ENCODE results near the gene VDAC2. TPM values are rescaled to one million over a fixed set of nuclear protein-coding genes. Genes with fewer than 3 reads are reported as not detected.
A peak's percentile ranks its signal among the peaks of the same experiment; 100 is the strongest.
"Not testable (repeated sequence)": the region's sequence is repeated elsewhere in the genome, so short reads cannot be mapped to it uniquely, and the experiment has no call there.

Gene VDAC2
- total and polyA plus RNA-seq, 4 donors: 103 to 183 (median 114) TPM

GRCh38 chr10:75179657-75180177 lies 30.9 kb upstream of the VDAC2 start:
- ATAC-seq (ENCODE audit: low FRiP score): no peak
- H3K9me3 ChIP-seq (ENCODE audit: control insufficient read depth, low read length): no peaks in the 10 kb centered on the region
- peaks cover 1 to 5% of the 10 kb centered on the region in 2 donors for H3K4me1 ChIP-seq (ENCODE audit: control insufficient read depth in 1 of 2, insufficient read depth in 2 of 2, low read length in 2 of 2)
- no peak overlapping the region for H3K4me3 ChIP-seq (ENCODE audit: low read length in 2 of 2)
- no peak overlapping the region for H3K27ac ChIP-seq (ENCODE audit: low read depth in 1 of 2, low read length in 2 of 2)
- H3K36me3 ChIP-seq (ENCODE audit: control insufficient read depth in 1 of 2, insufficient read depth in 2 of 2, low read length in 1 of 2): no peaks in the 10 kb centered on the region
- no peaks in the 10 kb centered on the region for H3K27me3 ChIP-seq (ENCODE audit: control insufficient read depth in 1 of 2, insufficient read depth in 2 of 2, low read length in 1 of 2)
- no peak for DNase-seq
- WGBS, 2 donors: 41 to 47% methylated on average over 1 of the region's 1 CpG
- intact Hi-C loops (cut with DNase I): no loop called here

- DNase-seq (no peak), ATAC-seq (ENCODE audit: low FRiP score) (no peak)
- intact Hi-C loops (cut with DNase I): no loop called here
- H3K9me3 ChIP-seq (ENCODE audit: control insufficient read depth, low read length): no peaks in the 10 kb centered on the region
- peaks cover 0 to 5% of the 10 kb centered on the region in 2 donors for H3K4me1 ChIP-seq (ENCODE audit: control insufficient read depth in 1 of 2, insufficient read depth in 2 of 2, low read length in 2 of 2)
- H3K27ac ChIP-seq (ENCODE audit: low read depth in 1 of 2, low read length in 2 of 2): no peak overlapping the region
- 0 to 2% methylated on average over 2 of the region's 2 CpGs for WGBS, 2 donors
- no peaks in the 10 kb centered on the region for H3K27me3 ChIP-seq (ENCODE audit: control insufficient read depth in 1 of 2, insufficient read depth in 2 of 2, low read length in 1 of 2)
- no peaks in the 10 kb centered on the region for H3K36me3 ChIP-seq (ENCODE audit: control insufficient read depth in 1 of 2, insufficient read depth in 2 of 2, low read length in 1 of 2)
- H3K4me3 ChIP-seq (ENCODE audit: low read length in 2 of 2): peak overlapping the region in 1 of 2 donors; percentile 14
Measured at GRCh38 chr10:75180592-75180991, 30.0 kb upstream of the VDAC2 start.

GRCh38 chr10:75181073-75181472 lies 29.5 kb upstream of the VDAC2 start:
- intact Hi-C loops (cut with DNase I): no loop called here
- peaks cover 0 to 5% of the 10 kb centered on the region in 2 donors for H3K4me1 ChIP-seq (ENCODE audit: control insufficient read depth in 1 of 2, insufficient read depth in 2 of 2, low read length in 2 of 2)
- H3K4me3 ChIP-seq (ENCODE audit: low read length in 2 of 2): no peak overlapping the region
- 19 to 27% methylated on average over 1 of the region's 1 CpG for WGBS, 2 donors
- ATAC-seq (ENCODE audit: low FRiP score): no peak
- no peak for DNase-seq
- H3K27me3 ChIP-seq (ENCODE audit: control insufficient read depth in 1 of 2, insufficient read depth in 2 of 2, low read length in 1 of 2): no peaks in the 10 kb centered on the region
- H3K9me3 ChIP-seq (ENCODE audit: control insufficient read depth, low read length): no peaks in the 10 kb centered on the region
- peak overlapping the region in 1 of 2 donors; percentile 67 for H3K27ac ChIP-seq (ENCODE audit: low read depth in 1 of 2, low read length in 2 of 2)
- no peaks in the 10 kb centered on the region for H3K36me3 ChIP-seq (ENCODE audit: control insufficient read depth in 1 of 2, insufficient read depth in 2 of 2, low read length in 1 of 2)

- no peak overlapping the region for H3K27ac ChIP-seq (ENCODE audit: low read depth in 1 of 2, low read length in 2 of 2)
- DNase-seq (no peak), ATAC-seq (ENCODE audit: low FRiP score) (no peak)
- intact Hi-C loops (cut with DNase I): loop anchor here in 1 of 2 donors (5.0 kb wide), 1 partner anchor 46 kb away; no protein-coding TSS in a partner anchor
- H3K4me3 ChIP-seq (ENCODE audit: low read length in 2 of 2): no peak overlapping the region
- H3K36me3 ChIP-seq (ENCODE audit: control insufficient read depth in 1 of 2, insufficient read depth in 2 of 2, low read length in 1 of 2): no peaks in the 10 kb centered on the region
- H3K9me3 ChIP-seq (ENCODE audit: control insufficient read depth, low read length): no peaks in the 10 kb centered on the region
- no peaks in the 10 kb centered on the region for H3K4me1 ChIP-seq (ENCODE audit: control insufficient read depth in 1 of 2, insufficient read depth in 2 of 2, low read length in 2 of 2)
- H3K27me3 ChIP-seq (ENCODE audit: control insufficient read depth in 1 of 2, insufficient read depth in 2 of 2, low read length in 1 of 2): no peaks in the 10 kb centered on the region
- WGBS, 2 donors: 80 to 84% methylated on average over 4 of the region's 4 CpGs
Measured at GRCh38 chr10:75186310-75186709, 24.3 kb upstream of the VDAC2 start.

- ATAC-seq (ENCODE audit: low FRiP score): no peak
- Histone ChIP-seq H3K27ac (ENCODE audit: low read depth in 1 of 2, low read length in 2 of 2) (no peak overlapping the region), H3K4me1 (ENCODE audit: control insufficient read depth in 1 of 2, insufficient read depth in 2 of 2, low read length in 2 of 2) (no peaks in the 10 kb centered on the region), H3K4me3 (ENCODE audit: low read length in 2 of 2) (no peak overlapping the region), H3K27me3 (ENCODE audit: control insufficient read depth in 1 of 2, insufficient read depth in 2 of 2, low read length in 1 of 2) (no peaks in the 10 kb centered on the region), H3K9me3 (ENCODE audit: control insufficient read depth, low read length) (no peaks in the 10 kb centered on the region), H3K36me3 (ENCODE audit: control insufficient read depth in 1 of 2, insufficient read depth in 2 of 2, low read length in 1 of 2) (no peaks in the 10 kb centered on the region)
- 87% methylated on average over 3 of the region's 3 CpGs for WGBS, 2 donors
- no peak for DNase-seq
- intact Hi-C loops (cut with DNase I): loop anchor here in 1 of 2 donors (5.0 kb wide), 1 partner anchor 44 kb away; no protein-coding TSS in a partner anchor
Measured at GRCh38 chr10:75187961-75188426, 22.6 kb upstream of the VDAC2 start.

GRCh38 chr10:75188522-75188921 lies 22.1 kb upstream of the VDAC2 start:
- H3K27ac ChIP-seq (ENCODE audit: low read depth in 1 of 2, low read length in 2 of 2): not testable (repeated sequence)
- intact Hi-C loops (cut with DNase I): loop anchor here in 1 of 2 donors (5.0 kb wide), 1 partner anchor 44 kb away; no protein-coding TSS in a partner anchor

GRCh38 chr10:75189266-75190096 lies 21.1 kb upstream of the VDAC2 start:
- Histone ChIP-seq H3K9me3 (ENCODE audit: control insufficient read depth, low read length) (no peaks in the 10 kb centered on the region), H3K4me1 (ENCODE audit: control insufficient read depth in 1 of 2, insufficient read depth in 2 of 2, low read length in 2 of 2) (no peaks in the 10 kb centered on the region), H3K27me3 (ENCODE audit: control insufficient read depth in 1 of 2, insufficient read depth in 2 of 2, low read length in 1 of 2) (no peaks in the 10 kb centered on the region), H3K4me3 (ENCODE audit: low read length in 2 of 2) (no peak overlapping the region), H3K27ac (ENCODE audit: low read depth in 1 of 2, low read length in 2 of 2) (no peak overlapping the region), H3K36me3 (ENCODE audit: control insufficient read depth in 1 of 2, insufficient read depth in 2 of 2, low read length in 1 of 2) (no peaks in the 10 kb centered on the region)
- ATAC-seq (ENCODE audit: low FRiP score) (no peak), DNase-seq (no peak)
- 92 to 94% methylated on average over 12 of the region's 12 CpGs for WGBS, 2 donors
- intact Hi-C loops (cut with DNase I): loop anchor here (5.0 kb wide), 2 partner anchors 43 to 77 kb away; partner anchors contain the start of gene SAMD8 (in 1 of the 2)

More at GRCh38 chr10:75188522-75188921, 22.1 kb upstream of the VDAC2 start:
- H3K9me3 ChIP-seq (ENCODE audit: control insufficient read depth, low read length); H3K4me3 ChIP-seq (ENCODE audit: low read length in 2 of 2); ATAC-seq (ENCODE audit: low FRiP score); DNase-seq; H3K27me3 ChIP-seq (ENCODE audit: control insufficient read depth in 1 of 2, insufficient read depth in 2 of 2, low read length in 1 of 2); H3K36me3 ChIP-seq (ENCODE audit: control insufficient read depth in 1 of 2, insufficient read depth in 2 of 2, low read length in 1 of 2); H3K4me1 ChIP-seq (ENCODE audit: control insufficient read depth in 1 of 2, insufficient read depth in 2 of 2, low read length in 2 of 2): not testable (repeated sequence)
- 96 to 98% methylated on average over 9 of the region's 9 CpGs for WGBS, 2 donors

GRCh38 chr10:75191821-75192568 lies 18.6 kb upstream of the VDAC2 start:
- Histone ChIP-seq H3K4me3 (ENCODE audit: low read length in 2 of 2) (no peak overlapping the region), H3K9me3 (ENCODE audit: control insufficient read depth, low read length) (no peaks in the 10 kb centered on the region), H3K4me1 (ENCODE audit: control insufficient read depth in 1 of 2, insufficient read depth in 2 of 2, low read length in 2 of 2) (no peaks in the 10 kb centered on the region), H3K27me3 (ENCODE audit: control insufficient read depth in 1 of 2, insufficient read depth in 2 of 2, low read length in 1 of 2) (no peaks in the 10 kb centered on the region), H3K27ac (ENCODE audit: low read depth in 1 of 2, low read length in 2 of 2) (peak overlapping the region in 1 of 2 donors; percentile 28), H3K36me3 (ENCODE audit: control insufficient read depth in 1 of 2, insufficient read depth in 2 of 2, low read length in 1 of 2) (no peaks in the 10 kb centered on the region)
- peak; percentile 85 for ATAC-seq (ENCODE audit: low FRiP score)
- WGBS, 2 donors: 20 to 22% methylated on average over 10 of the region's 10 CpGs
- peak in 1 of 2 donors; percentile 62 for DNase-seq
- intact Hi-C loops (cut with DNase I): loop anchor here in 1 of 2 donors (5.0 kb wide), 1 partner anchor 80 kb away; the partner anchor contains the start of gene SAMD8

Data from aorta (tissue), 5 donors.